HG03060 (cell line): ENCODE measurements around the gene OXCT1.
A peak's percentile ranks its signal among the peaks of the same experiment; 100 is the strongest.

Experiments
- ATAC-seq: cut with Tn5 transposase; IDR thresholded peaks from one replicate; pipeline ENCODE4 v1.9.1; 2021; ENCODE audit warnings: low read depth, moderate number of reproducible peaks; ENCODE audit not compliant: unreplicated experiment

OXCT1 gene

DNA sequence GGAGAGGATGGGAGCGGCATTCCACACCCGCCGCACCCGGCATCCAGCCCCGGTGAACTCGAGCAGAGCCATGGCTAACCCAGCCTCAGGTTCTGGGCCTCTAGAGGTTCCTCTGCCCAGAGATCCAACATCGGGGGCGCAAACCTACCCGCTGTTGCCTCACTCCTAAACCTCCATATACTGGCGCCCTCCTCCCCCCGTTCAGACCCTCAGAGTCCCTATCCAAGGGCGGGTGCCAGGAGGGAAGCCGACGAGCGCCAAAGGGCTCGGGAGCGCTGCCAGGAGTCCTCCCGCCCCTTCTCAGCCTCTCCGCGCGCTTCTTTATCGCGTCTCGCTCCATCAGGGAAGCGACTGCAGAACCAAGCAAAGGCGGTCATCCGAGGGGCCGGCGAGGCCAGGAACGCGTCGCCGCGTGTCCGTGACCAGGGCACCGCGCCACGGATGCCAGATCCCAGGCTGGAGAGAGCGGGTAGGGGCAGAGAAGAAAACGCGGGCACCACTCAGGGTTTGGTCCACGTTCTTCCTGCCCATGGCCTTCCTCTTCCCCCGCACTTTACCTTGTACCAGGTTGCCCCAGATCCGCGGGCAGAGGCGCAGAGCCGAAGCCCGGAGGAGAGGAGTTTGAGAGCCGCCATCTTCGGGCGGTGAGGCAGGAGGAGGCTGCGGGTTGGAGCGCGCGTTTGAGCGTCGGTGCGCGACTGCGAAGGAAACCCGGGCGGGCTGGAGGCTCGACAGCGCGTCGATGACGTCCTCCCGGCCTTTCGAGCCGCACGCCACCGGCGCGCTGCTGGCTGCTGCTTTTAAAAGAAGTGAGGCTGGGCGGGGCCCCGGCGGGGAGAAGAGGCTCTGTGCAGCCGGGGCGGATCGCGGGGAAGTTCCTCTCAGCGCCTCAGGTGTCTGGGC lies at the start of gene OXCT1:
Gene OXCT1, minus strand, starts transcription at position 702 of the 903 bp plus-strand sequence. Its CDS starts 67 bp downstream, at position 635.
- ATAC-seq, result peak; percentile 93

DNA sequence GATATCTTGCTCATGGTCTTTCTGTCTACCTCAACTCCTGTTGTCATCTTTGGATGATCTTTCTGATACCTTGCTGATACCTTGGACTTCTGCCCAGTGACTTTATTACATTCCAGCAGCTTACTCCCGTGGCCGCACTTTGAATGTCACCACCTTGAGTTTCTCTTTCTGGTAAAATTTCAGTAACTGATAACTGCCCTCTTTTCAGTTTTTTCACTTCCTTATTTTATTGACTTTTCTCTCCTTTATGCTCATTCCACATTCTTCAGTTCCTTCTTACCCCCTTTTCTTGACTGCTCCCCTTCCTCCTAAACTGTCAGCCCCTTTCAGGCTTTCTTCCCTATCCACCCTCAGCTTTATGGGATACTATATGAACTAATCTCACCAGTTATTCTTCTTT lies 47.9 kb upstream of the OXCT1 start:
- no peak for ATAC-seq

DNA sequence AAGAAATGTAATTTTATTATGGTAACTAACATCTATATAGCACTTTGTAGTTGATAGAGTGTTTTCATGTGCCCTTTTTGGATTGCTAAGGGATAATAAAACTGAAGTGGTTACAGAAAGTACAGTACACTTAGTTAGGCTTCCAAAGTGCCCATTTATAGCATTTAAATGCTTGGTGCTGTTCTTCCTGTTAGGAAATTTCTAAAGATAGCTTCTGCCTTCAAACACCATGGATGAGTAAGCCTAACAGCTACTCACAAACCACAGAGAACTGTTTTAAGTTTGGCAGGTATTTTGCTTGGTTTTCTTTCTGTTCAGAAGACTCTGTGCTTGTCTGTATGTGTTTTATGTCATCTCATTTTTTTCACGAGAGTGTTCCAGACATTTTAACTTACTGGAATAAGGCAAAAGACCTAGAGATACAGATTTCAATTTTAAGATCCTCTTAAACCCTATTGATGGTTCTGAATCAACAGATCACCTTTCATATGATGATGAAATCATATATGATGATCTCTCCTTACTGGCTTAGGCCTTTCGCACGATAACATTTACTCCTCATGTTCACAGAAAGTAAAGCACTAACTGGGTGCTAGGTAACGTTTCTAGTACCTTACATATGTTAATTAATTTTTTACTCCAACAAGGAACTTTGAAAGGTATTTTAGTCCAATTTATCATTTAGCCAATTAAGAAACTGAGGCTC lies 38.3 kb upstream of the OXCT1 start:
- ATAC-seq, result no peak

DNA sequence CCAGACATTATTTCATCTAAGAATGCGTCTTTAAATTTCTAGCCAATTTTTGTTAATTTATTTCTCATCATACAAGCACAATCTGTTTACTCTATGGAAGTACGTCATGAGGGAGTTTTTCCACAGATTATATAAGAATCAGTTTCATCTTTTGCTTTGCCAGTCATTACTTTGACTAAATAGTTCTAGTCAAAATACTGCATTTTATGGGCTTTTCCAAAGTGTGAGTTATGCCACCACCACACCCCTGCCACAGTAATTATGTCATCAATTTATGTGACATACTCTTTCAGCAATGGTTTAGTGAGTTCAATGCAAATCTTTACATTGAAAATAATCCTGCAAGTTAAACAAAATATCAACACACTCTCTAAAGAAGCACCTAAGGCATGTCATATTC lies 35.9 kb upstream of the OXCT1 start:
- no peak for ATAC-seq

DNA sequence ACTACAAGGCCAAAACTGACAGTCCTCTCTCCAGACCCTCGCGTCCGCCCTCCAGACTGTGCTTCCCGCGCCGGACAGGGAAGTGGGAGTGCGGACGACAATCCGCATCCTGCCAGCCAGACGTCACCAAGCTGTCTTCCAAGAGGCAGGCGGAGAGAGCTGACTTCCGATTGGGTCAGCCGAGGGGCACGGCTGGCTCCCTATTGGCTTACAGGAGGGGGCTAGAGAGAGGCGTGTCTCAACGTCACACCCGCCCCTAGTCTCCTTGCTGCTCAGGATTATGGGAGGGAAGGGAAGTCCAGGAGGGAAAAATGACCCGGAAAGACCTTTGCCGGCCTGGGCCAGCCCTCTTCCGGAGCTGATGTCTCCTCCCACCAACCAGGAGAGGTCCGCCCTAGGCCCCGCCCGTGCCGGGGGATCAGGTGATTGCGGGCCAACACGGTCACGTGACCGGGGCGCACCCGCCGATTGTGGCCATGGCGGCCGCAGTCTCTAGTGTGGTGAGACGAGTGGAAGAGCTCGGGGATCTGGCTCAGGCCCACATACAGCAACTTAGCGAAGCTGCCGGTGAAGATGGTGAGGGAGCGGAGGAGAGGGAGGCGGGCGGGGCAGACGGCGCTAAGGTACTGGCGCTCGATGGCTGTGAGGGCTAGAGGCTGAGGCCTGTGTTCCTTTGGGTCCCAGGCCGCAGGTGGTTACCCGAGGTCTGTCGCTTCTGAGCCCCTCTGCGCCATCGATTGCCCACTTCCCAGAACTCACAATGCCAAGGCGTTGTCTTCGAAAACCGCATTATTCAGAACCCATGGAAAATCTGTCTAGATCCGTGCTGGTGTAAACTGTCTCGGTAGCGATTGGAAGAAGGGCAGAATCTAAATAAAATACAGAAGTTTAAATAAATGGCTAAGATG lies 33.9 kb upstream of the OXCT1 start, which contains the start of gene RIMOC1:
Gene RIMOC1, plus strand, starts transcription at position 453 of the 908 bp plus-strand sequence. Its CDS starts 24 bp downstream, at position 477.
- ATAC-seq, result peak; percentile 97

DNA sequence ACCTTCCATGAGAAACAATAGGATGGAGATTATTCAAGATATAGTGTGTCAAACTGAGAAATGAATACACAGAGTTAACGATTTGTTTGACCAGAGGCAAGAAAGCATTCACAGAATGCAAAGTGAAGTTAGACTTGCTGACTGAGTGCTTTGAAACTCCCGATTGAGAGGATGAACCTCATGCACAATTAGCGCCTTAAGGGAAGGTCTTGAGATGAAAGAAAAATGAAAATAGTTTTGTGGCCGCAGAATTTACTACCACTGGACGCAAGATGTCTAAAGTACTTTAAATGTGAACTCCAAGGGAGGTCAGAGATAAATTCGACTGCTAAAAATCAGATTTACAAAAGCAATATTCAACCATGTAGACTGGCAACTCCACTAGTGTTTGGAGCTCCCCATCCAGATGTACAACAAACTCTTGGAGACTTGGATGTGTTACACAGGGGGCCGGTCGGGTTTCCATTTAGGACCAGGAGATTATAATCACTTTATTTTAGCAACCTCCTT lies 33.2 kb upstream of the OXCT1 start:
- no peak for ATAC-seq

DNA sequence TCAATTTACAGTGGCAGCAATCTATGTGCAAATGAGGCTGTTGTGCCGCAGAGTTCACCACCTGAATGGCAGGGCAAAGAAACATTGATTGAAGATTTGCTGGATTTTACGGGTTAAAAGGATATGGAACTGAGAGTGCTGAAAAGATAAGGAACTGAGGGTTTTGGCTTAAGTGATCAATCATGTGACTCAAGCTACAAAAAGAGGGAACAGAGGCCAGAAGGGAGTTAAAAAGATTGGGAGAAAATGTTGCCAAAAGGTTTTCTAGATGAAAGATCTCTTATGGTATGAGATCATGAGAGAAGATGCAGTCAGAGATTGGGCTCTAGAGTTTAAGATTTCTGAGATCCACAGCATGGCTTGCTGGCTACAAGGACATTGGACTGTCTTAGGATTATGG lies 26.0 kb upstream of the OXCT1 start:
- ATAC-seq, result no peak

DNA sequence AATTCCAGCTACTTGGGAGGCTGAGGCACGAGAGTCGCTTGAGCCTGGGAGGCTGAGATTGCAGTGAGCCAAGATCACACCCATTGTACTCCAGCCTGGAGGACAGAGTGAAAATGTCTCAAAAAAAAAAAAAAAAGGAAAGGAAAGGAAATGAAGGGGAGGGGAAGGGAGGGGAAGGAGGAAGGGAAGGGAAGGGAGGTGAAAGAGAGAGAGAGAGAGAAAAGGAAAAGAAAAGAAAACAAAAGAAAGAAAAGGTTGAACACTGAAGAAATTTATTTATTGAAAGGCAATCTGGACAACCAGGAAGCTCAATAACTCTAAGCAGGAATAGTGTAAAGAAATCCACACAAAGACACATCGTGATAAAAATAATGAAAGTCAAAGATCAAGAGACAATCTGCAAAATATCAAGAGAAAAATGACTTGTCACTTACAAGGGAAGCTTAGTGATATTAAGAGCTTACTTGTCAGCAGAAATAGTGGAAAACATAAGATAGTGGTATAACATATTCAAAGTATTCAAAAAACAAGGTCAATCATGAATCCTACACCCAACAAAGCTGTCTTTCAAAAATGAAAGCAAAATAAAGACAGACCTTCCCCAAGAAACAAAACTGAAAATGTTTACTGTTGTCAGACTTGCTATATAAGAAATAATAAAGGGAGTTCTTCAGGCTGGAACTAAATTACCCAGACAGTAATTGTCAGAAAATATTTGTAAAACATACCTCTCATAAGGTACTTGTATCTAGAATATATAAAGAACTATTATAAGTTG lies 23.0 kb upstream of the OXCT1 start:
- ATAC-seq, result peak; percentile 57

DNA sequence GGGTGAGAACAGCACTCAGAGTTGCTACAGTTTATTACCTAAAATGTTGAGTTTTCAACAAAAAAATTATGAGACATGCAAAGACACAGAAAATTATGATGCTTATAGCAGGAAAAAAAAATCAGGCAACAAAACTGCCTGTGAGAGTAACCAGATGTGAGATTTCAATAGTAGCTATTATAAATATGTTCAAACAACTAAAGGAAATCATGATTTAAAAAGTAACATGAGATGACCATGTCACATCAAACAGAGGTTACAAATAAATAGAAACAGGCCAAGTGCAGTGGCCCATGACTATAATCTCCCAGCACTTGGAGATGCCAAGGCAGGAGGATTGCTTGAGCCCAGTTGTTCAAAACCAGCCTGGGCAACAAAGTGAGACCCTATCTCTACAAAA lies 21.8 kb upstream of the OXCT1 start:
- no peak for ATAC-seq

DNA sequence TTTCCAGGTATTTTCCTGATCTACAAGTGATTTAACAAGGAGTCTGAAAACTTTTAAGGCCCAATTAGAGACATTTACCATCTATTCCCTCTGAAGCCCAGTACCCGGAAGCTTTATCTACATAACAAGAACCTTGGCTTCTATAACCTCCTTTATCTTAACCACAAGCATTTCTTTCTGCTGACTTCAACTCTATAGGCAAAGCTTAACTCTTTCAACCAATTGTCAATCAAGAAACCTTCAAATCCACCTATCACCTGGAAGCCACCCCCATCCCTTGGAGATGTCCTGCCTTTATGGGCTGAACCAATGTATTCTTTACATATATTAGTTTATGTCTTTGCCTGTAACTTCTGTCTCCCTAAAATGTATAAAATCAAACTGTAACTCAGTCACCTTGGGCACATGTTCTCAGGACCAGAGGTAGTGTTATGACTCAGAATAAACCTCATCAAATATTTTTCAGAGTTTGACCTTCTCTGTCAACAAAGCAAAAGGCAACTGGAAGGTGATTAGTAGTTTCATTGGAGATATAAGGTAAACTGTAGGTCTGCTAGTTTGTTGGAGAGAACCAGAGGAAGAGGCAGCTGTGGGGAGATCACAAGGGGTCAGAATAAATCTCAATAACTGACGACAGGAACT lies 21.0 kb upstream of the OXCT1 start:
- no peak for ATAC-seq

DNA sequence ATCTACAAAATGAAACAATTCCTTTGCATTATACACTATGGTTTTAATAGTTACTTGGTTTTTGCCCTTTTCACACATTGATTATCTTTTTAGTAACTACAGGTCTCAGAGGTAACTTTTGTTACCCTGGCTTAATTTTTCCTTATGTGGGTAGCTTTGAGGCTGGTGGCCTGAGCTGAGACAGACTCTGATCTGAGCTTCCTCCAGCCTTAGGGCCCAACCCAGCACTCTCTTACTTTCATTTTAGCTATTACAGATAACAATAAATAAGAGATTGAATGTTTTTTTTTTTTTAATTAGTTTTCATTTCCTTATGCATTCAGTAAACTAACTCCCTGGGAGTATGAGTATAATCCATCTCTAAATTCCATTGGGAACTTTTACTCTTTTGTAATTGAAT lies 15.1 kb upstream of the OXCT1 start:
- no peak for ATAC-seq

DNA sequence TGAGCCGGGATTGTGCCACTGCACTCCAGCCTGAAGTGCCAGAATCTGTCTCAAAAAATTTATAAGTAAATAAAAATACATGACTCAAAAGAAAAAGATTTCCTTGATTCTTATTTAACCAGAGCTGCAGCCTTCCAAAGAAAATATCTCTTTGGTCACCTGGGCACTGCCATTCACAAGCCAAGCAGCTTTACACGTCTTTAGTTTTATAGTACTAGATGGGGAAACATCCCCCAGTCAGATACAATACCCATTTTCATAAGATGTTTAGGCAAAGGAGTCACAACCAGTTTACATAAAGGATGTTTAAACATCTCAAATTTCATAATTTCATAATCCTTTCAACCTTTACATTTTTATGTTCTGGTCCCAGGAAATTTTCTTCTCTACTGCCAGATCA lies 13.7 kb upstream of the OXCT1 start:
- ATAC-seq, result no peak

DNA sequence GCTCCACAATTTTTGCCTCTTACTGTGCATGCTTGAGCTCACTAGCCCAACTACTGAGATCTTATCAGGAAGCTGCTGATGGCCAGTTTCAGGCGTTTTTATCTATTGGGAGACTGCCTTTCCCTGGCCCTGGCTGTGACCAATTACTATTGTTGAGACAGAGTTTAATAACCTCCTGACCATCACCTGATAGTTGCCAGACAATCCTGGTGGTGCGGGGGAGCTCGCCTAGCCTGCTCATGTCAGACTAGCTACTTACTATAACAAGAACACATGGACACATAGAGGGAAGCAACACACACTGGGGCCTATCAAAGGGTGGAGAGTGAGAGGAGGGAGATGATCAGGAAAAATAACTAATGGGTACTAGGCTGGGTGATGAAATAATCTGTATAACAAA lies 13.0 kb upstream of the OXCT1 start:
- no peak for ATAC-seq

DNA sequence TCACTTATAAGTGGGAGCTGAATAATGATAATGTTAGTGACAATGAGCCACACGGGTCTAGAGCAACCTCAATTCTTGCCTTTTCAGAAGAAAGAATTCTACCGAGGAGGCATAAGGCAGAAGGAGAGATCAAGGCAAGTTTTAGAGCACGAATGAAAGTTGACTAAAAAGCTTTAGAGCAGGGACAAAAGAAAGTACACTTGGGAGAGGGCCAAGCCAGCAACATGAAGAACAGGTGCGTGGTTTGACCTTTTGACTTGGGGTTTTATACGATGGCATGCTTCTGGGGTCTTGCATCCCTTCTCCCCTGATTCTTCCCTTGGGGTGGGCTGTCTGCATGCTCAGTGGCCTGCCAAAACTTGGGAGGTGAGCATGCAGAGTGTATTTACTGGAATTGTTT lies 12.5 kb upstream of the OXCT1 start:
- ATAC-seq, result no peak

DNA sequence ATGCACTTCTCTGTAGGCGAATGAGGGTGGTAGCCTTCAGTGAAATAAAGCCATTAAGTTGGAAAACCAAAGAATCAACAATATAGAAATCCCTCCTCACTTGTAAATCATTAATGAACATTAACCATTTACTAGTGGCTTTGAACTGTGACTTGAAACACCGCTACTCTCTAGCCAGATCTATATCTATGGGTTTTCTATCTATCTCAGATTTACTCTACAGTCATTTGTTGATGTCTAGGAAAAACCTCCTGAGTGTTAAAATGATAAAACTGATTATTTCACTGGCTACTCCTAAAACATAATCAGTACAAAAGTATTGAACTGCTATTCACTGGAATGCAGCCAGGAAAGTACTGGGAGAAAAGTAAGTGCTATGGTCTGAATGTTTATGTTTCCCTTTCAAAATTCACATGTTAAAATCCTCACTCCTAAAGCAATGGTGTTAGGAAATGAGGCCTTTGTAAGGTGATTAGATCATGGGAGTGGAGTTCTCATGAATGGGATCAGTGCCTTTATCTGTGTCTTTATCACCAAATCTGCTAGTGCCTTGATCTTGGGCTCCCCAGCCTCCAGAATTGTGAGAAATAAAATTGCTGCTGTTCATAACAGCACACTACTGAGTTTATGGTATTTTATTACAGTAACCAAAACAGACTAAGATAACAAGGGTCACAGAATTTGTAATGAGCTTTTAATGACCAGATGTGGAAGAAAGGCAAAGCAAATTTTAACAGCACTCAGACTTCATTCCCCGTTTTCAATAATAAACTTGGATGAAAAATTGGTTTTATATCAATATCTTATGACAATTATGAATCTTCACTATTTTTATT lies 8.6 kb upstream of the OXCT1 start:
- ATAC-seq, result no peak

DNA sequence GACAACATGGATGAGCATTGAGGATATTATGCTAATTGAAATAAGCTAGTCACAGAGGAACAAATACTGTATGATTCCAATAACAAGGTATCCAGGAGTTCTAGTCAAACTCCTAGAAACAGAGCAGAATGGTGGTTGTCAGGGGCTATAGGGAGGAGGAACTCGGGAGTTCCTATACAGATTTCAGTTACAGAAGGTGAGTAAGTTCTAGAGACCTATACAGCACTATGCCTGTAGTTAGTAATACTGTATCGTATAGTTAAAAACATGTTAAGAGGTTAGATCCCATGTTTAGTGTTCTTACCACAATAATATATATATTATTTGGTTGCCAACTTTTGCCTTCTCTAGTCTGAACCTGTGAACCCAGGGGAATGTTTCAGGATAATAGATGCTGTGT lies 7.9 kb upstream of the OXCT1 start:
- no peak for ATAC-seq

DNA sequence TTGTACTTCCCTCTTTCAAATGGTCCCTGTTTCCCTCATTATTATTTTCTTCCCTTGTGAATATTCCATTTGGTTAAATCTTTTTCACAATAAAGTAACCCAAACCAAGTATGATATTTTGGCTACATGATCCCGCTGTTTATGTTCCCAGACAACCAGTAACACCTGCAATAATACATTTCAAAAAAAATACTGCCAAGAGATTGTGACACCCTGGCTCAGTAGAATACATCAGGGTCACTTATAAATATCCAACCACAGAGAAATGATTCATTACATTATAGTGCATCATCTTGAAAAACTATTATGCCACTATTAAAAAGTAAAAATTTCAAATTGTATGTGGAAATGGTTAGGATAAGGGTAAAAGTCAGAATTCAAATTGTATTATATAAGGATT lies 7.2 kb upstream of the OXCT1 start:
- no peak for ATAC-seq

DNA sequence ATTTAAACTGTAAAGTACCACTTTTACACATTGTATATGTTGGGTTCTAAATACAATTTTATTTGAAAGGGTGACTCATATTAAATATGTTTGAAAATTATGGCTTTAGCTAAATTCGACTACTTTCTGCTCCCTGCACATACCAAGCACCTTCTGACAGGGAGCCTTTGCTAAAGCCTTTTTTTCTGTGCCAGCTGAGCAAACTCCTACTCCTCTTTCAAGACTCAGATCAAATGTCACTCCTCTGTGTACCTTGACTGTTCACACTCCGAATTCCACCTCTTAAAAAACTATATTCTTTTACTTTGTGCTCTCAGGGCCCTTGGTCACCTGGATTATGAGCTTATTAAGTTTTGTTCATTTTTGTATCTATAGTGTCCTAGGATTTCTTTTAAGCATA lies 6.5 kb upstream of the OXCT1 start:
- no peak for ATAC-seq
